ENCODE results near the gene TRIM2.

TRIM2 gene

DNA sequence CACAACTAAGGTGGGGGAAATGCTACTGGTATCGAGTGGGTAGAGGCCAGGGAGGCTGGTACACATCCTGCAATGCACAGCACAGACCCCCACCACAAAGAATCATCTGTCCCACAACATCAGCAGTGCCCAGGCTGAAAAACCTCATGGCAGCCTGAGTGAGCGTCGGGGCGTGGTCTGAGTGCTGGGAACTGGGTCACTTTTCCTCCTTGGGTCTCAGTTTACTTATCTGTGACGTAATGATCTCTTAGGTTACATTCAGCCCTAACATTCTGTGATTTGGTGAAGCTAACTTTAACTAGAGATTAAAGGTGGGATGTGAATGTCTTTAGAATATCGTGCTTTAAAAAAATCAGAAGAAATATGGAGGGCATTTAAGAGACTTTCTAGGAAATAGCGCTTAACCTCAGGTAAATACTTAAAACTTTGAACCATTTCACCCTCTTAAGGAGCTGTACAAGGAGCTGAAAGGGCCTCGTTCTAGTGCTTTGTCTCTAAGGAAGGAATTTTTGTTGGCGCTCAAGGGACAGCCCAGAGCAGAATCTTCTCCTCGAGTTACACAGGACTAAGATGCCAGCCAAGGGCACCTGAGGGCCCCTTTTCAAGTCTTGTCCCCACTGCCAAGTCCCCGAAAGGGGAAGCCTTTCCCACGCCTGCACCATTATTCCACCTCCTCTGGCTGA lies 18.1 kb upstream of the TRIM2 start:
- Histone ChIP-seq H2BK5ac (ENCODE audit: low read depth, low read length, poor library complexity) (no peak overlapping the region), H2BK12ac (ENCODE audit: low read length) (no peak overlapping the region), H2AK5ac (ENCODE audit: low read length) (no peak overlapping the region), H4K12ac (ENCODE audit: low read depth, low read length) (no peak overlapping the region), H3K4me1 (ENCODE audit: control insufficient read depth in 1 of 2, insufficient read depth in 2 of 2, low read length in 2 of 2) (peaks cover 0 to 6% of the 10 kb centered on the region in 2 experiments), H3K4me3 (ENCODE audit: low read depth, low read length) (no peak overlapping the region), H2AFZ (ENCODE audit: insufficient read depth, low read length, poor library complexity) (no peak overlapping the region), H3K18ac (ENCODE audit: low read length) (no peak overlapping the region), H2BK120ac (ENCODE audit: insufficient read depth, low read length, poor library complexity) (no peak overlapping the region), H3K4me2 (ENCODE audit: low read length) (no peak overlapping the region), H3K9ac (ENCODE audit: low read length) (no peak overlapping the region), H3K14ac (ENCODE audit: low read length) (no peak overlapping the region), H3K79me1 (ENCODE audit: low read length) (no peaks in the 10 kb centered on the region), H3K9me3 (ENCODE audit: insufficient read depth, low read depth, low read length) (no peaks in the 10 kb centered on the region), H3K27ac (ENCODE audit: low read depth, low read length) (no peak overlapping the region), H4K8ac (ENCODE audit: low read depth, low read length) (no peak overlapping the region), H3K36me3 (ENCODE audit: control insufficient read depth in 1 of 2, insufficient read depth in 2 of 2, low read length in 2 of 2) (no peaks in the 10 kb centered on the region), H3K4ac (ENCODE audit: low read depth, low read length) (no peak overlapping the region), H4K91ac (ENCODE audit: low read depth, low read length) (no peak overlapping the region), H3K23ac (ENCODE audit: low read length) (no peak overlapping the region), H3K79me2 (ENCODE audit: control insufficient read depth, insufficient read depth, low read length, poor library complexity) (no peaks in the 10 kb centered on the region), H3K27me3 (ENCODE audit: insufficient read depth, low read length) (no peaks in the 10 kb centered on the region)
- no CpG with 5 or more reads among the region's 12 CpGs for WGBS (ENCODE audit: extremely low coverage, insufficient coverage, insufficient read length)
- DNase-seq, result no peak

DNA sequence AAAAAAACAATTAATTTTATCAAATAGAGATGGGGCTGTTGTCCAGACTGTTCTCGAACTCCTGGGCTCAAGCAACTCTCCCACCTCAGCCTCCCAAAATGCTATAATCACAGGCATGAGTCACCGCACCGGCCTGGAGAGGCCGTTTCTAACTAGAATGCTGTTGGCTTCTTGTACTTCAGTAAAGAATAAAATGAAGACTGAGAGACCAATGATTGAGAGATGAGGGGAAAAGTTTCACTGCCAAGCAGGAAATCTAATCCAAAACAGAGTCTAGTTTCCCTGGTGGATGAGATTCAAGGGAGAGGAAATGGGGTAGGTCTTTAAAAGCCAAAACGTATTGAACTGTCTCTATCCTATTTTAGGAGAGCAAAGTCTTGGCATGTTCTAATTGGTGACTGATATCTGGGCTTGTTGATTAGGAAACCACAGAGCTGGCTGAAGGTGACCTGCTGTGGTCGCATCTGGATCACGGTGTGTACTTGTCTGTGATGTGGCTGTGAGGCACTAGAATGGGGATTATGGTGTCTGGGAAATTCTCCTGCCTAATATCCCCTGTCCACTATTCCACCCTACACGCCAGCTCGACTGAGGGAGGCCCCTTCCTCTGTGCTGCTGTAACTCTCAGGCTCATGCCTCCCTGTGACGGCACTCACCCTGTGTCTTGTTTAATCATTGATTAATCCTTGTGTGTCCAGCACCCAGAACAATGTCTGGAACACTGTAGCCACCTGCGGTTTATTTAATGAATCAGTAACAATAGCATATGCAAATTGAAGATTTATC lies 15.0 kb upstream of the TRIM2 start:
- Histone ChIP-seq H3K23ac (ENCODE audit: low read length) (no peak overlapping the region), H2AK5ac (ENCODE audit: low read length) (no peak overlapping the region)
- no CpG with 5 or more reads among the region's 11 CpGs for WGBS (ENCODE audit: extremely low coverage, insufficient coverage, insufficient read length)

DNA sequence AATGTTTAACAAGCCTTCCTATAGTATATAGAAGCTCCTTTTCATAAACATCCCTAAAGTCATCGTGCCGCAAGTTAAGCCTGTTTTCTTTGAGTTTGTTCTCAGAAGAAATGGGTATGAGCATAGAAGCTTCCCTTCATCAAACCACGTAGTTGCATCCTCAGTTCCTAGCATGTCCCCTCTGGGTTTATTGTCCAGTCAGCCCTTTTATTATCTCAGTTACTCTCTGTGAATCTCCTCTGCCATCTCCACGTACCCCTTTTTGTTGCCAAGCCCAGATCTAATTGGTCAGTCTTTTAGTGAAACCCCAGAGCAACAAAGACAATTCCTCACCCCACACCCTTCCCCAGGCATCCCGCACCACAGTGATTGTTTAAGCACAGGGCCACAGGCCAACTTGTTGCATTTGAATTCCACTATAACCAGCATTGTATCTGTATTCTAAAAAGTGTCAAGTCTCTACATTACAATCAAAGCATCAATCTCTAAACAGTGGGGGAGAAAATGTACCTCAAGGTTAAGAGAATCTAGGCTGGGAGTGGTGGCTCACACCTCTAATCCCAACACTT lies 12.4 kb upstream of the TRIM2 start:
- no peak overlapping the region for H3K4me2 ChIP-seq (ENCODE audit: low read length)
- WGBS (ENCODE audit: extremely low coverage, insufficient coverage, insufficient read length), result no CpG with 5 or more reads among the region's 5 CpGs
- H3K4ac ChIP-seq (ENCODE audit: low read depth, low read length), result no peak overlapping the region

More for the DNA sequence above, 15.0 kb upstream of the TRIM2 start:
- Histone ChIP-seq H3K27me3 (ENCODE audit: insufficient read depth, low read length) (no peaks in the 10 kb centered on the region), H3K9ac (ENCODE audit: low read length) (no peak overlapping the region), H4K12ac (ENCODE audit: low read depth, low read length) (no peak overlapping the region), H3K4me3 (ENCODE audit: low read depth, low read length) (no peak overlapping the region), H3K18ac (ENCODE audit: low read length) (no peak overlapping the region), H3K4me1 (ENCODE audit: control insufficient read depth in 1 of 2, insufficient read depth in 2 of 2, low read length in 2 of 2) (peaks cover 0 to 3% of the 10 kb centered on the region in 2 experiments), H2BK5ac (ENCODE audit: low read depth, low read length, poor library complexity) (no peak overlapping the region), H3K27ac (ENCODE audit: low read depth, low read length) (no peak overlapping the region), H2BK12ac (ENCODE audit: low read length) (no peak overlapping the region), H2BK120ac (ENCODE audit: insufficient read depth, low read length, poor library complexity) (no peak overlapping the region), H2AFZ (ENCODE audit: insufficient read depth, low read length, poor library complexity) (no peak overlapping the region), H3K36me3 (ENCODE audit: control insufficient read depth in 1 of 2, insufficient read depth in 2 of 2, low read length in 2 of 2) (no peaks in the 10 kb centered on the region), H3K14ac (ENCODE audit: low read length) (no peak overlapping the region), H3K9me3 (ENCODE audit: insufficient read depth, low read depth, low read length) (no peaks in the 10 kb centered on the region), H3K4ac (ENCODE audit: low read depth, low read length) (no peak overlapping the region), H4K8ac (ENCODE audit: low read depth, low read length) (no peak overlapping the region), H4K91ac (ENCODE audit: low read depth, low read length) (no peak overlapping the region), H3K79me2 (ENCODE audit: control insufficient read depth, insufficient read depth, low read length, poor library complexity) (no peaks in the 10 kb centered on the region), H3K4me2 (ENCODE audit: low read length) (no peak overlapping the region), H3K79me1 (ENCODE audit: low read length) (no peaks in the 10 kb centered on the region)
- no peak for DNase-seq

DNA sequence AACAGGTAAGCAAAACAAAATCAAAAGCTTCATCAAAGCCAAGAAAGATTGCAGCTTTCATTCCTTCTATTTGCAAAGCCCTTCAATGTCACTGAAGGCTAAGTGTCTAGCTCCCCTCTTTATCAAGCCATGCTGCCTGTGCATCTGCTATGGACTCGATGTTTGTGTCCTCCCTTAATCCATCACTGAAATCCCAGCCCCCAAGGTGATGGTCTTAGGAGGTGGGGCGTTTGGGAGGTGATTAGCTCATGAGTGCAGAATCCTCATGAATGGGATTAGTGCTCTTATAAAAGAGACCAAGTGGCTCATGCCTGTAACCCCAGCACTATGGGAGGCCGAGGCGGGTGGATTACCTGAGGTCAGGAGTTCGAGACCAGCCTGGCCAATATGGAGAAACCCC lies 6.9 kb upstream of the TRIM2 start:
- Histone ChIP-seq H4K91ac (ENCODE audit: low read depth, low read length) (no peak overlapping the region), H3K79me1 (ENCODE audit: low read length) (no peaks in the 10 kb centered on the region), H3K4me2 (ENCODE audit: low read length) (no peak overlapping the region), H3K4me1 (ENCODE audit: control insufficient read depth in 1 of 2, insufficient read depth in 2 of 2, low read length in 2 of 2) (no peaks in the 10 kb centered on the region), H2AK5ac (ENCODE audit: low read length) (no peak overlapping the region), H3K23ac (ENCODE audit: low read length) (no peak overlapping the region), H2BK12ac (ENCODE audit: low read length) (no peak overlapping the region), H2BK120ac (ENCODE audit: insufficient read depth, low read length, poor library complexity) (no peak overlapping the region), H3K9me3 (ENCODE audit: insufficient read depth, low read depth, low read length) (no peaks in the 10 kb centered on the region), H3K4me3 (ENCODE audit: low read depth, low read length) (no peak overlapping the region), H3K14ac (ENCODE audit: low read length) (no peak overlapping the region), H3K79me2 (ENCODE audit: control insufficient read depth, insufficient read depth, low read length, poor library complexity) (no peaks in the 10 kb centered on the region), H2AFZ (ENCODE audit: insufficient read depth, low read length, poor library complexity) (no peak overlapping the region), H3K27ac (ENCODE audit: low read depth, low read length) (no peak overlapping the region), H3K18ac (ENCODE audit: low read length) (no peak overlapping the region), H4K8ac (ENCODE audit: low read depth, low read length) (no peak overlapping the region), H3K4ac (ENCODE audit: low read depth, low read length) (no peak overlapping the region), H3K9ac (ENCODE audit: low read length) (no peak overlapping the region), H3K27me3 (ENCODE audit: insufficient read depth, low read length) (no peaks in the 10 kb centered on the region), H2BK5ac (ENCODE audit: low read depth, low read length, poor library complexity) (no peak overlapping the region), H4K12ac (ENCODE audit: low read depth, low read length) (no peak overlapping the region), H3K36me3 (ENCODE audit: control insufficient read depth in 1 of 2, insufficient read depth in 2 of 2, low read length in 2 of 2) (no peaks in the 10 kb centered on the region)
- DNase-seq, result no peak
- WGBS (ENCODE audit: extremely low coverage, insufficient coverage, insufficient read length), result no CpG with 5 or more reads among the region's 5 CpGs

More for the DNA sequence above, 12.4 kb upstream of the TRIM2 start:
- Histone ChIP-seq H3K9ac (ENCODE audit: low read length) (no peak overlapping the region), H4K12ac (ENCODE audit: low read depth, low read length) (no peak overlapping the region), H3K4me3 (ENCODE audit: low read depth, low read length) (no peak overlapping the region), H3K4me1 (ENCODE audit: control insufficient read depth in 1 of 2, insufficient read depth in 2 of 2, low read length in 2 of 2) (no peaks in the 10 kb centered on the region), H4K91ac (ENCODE audit: low read depth, low read length) (no peak overlapping the region), H3K9me3 (ENCODE audit: insufficient read depth, low read depth, low read length) (no peaks in the 10 kb centered on the region), H3K36me3 (ENCODE audit: control insufficient read depth in 1 of 2, insufficient read depth in 2 of 2, low read length in 2 of 2) (no peaks in the 10 kb centered on the region), H2AK5ac (ENCODE audit: low read length) (no peak overlapping the region), H3K27ac (ENCODE audit: low read depth, low read length) (no peak overlapping the region), H2BK12ac (ENCODE audit: low read length) (no peak overlapping the region), H2BK120ac (ENCODE audit: insufficient read depth, low read length, poor library complexity) (no peak overlapping the region), H3K23ac (ENCODE audit: low read length) (no peak overlapping the region), H2BK5ac (ENCODE audit: low read depth, low read length, poor library complexity) (no peak overlapping the region), H2AFZ (ENCODE audit: insufficient read depth, low read length, poor library complexity) (no peak overlapping the region), H4K8ac (ENCODE audit: low read depth, low read length) (no peak overlapping the region), H3K18ac (ENCODE audit: low read length) (no peak overlapping the region), H3K79me1 (ENCODE audit: low read length) (no peaks in the 10 kb centered on the region), H3K79me2 (ENCODE audit: control insufficient read depth, insufficient read depth, low read length, poor library complexity) (no peaks in the 10 kb centered on the region), H3K14ac (ENCODE audit: low read length) (no peak overlapping the region), H3K27me3 (ENCODE audit: insufficient read depth, low read length) (no peaks in the 10 kb centered on the region)
- DNase-seq, result no peak

All from trophoblast cell (in vitro differentiated cells and primary cell).